HG02981 (cell line): ENCODE data around the gene TSPAN4.

Experiments used
- ATAC-seq: cut with Tn5 transposase; IDR thresholded peaks from one replicate; pipeline ENCODE4 v1.9.1; 2021; ENCODE audit warnings: mild to moderate bottlenecking, moderate library complexity; ENCODE audit not compliant: unreplicated experiment

TSPAN4 gene

DNA sequence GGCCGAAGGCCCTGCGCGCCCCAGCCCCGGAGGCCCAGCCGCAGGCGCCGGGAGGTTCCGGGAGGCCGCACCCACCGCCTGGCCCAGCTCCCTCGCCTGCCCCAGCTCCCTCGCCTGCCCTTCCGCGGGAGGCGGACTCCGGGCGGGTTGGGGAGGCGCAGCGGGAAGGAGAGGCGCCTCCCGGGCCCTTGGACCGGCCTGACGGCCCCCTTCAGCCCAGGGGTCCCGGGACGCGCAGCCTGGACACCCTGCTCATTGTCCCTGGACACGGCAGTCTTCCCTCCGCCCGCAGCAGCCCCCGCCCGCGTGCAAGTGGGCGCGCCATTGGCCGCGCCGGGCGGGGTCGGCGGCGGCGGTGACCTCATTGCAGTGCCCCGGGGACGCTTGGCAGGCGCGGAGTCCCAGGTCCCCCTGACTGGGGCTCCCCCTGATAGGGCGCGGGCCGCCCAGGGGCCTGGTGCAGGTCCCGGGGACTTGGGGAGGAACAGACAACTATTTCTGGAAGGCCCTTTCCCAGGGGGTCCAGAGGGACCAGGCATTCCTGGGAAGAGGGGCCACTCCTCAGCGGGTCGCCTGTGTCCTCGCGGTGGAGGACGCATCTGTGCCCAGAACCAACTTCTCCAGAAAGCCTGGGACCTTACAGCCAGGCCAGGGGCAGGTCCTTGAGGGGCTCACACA lies 9.4 kb upstream of the TSPAN4 start:
- ATAC-seq = no peak

DNA sequence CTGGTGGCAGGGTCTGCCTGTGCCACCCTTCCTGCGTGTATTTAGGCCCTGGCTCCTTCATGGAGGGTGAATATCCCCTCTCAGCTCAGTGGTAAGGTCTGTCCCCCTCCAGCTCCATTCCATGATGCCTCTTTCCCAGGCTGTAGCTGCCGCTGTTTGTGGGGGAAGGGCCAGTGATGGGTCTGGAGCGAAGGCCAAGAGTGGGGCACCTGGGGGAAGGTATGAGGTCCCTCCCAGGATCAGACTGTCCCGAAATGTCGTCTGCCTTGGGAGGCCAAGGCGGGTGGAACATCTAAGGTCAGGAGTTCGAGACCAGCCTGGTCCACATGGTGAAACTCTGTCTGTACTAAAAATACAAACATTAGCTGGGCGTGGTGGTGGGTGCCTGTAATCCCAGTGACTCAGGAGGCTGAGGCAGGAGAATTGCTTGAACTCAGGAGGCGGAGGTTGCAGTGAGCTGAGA lies 8.8 kb upstream of the TSPAN4 start:
- no peak for ATAC-seq

DNA sequence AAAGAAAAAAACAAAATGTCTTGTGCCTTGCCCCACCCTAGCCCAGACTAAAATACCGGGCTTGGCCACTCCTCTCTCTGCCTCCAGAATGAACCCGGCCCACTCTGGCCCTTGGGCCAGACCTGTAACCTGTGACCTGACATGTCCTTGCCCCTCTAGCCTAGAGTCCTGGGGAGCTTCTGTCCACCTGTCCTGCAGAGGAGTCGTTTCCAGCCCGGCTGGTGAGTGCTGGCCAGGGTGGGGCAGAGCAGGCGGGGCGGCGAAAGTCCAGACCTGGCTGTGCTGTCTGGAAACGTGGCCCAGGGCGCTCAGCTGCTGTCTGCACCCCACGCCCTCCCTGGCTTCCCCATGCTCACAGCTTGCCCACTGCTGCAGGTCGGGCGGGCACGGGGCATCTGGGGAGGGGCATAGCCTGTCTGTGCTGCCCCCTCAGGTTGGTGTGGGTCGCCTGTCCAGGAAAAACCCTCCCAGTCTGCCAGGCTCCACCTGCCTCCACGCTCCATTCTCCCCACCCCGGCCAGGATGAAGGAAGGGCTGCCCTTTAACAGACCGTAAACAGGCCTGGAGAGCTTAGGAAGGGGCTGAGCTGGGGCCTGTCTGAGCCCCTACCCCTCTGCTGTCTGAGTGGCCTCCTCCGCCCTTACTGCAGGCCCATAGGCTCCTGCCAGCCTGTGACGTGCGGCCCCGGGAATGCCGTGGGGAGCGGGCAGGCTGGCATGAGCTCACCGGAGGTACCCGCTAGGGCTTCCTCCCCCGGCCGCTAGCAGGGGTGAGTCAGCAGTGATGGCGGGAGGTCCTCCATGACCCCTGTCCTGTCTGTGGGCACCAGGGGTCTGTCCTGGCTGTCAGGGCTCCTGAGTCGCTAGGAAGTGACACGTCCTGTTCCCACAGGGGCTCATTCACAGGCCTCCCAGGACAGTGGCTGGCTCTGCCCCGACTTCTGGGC lies 8.0 kb upstream of the TSPAN4 start:
- ATAC-seq = no peak

DNA sequence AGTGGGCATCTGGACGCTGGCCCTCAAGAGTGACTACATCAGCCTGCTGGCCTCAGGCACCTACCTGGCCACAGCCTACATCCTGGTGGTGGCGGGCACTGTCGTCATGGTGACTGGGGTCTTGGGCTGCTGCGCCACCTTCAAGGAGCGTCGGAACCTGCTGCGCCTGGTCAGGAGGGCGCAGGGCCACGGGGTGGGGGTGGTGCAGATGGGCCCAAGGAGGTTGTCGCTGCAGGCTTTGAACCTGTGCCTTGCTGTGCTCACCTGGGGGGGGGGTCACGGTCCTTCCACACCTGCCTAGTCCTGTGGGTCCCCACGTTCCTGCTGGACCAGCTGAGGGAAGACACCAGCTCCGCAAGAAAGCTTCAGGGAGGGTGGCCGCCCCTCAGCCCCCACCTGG lies 6.4 kb upstream of the TSPAN4 start:
- ATAC-seq = no peak

DNA sequence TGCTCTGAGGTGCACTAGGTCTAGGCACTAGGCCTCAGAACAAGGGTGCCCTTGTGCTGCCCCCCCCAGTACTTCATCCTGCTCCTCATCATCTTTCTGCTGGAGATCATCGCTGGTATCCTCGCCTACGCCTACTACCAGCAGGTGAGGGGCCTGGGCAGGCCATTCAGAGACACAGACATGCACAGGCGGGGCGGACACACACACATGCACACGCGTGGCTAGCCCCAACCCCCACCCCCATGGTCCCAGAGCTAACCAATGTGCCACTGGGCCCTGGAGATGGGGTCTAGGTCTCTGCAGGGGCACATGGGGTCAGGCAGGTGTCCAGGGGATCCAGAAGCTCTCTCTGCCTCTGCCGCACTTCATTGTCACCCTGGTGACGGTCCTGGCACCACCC lies 6.0 kb upstream of the TSPAN4 start:
- no peak for ATAC-seq

DNA sequence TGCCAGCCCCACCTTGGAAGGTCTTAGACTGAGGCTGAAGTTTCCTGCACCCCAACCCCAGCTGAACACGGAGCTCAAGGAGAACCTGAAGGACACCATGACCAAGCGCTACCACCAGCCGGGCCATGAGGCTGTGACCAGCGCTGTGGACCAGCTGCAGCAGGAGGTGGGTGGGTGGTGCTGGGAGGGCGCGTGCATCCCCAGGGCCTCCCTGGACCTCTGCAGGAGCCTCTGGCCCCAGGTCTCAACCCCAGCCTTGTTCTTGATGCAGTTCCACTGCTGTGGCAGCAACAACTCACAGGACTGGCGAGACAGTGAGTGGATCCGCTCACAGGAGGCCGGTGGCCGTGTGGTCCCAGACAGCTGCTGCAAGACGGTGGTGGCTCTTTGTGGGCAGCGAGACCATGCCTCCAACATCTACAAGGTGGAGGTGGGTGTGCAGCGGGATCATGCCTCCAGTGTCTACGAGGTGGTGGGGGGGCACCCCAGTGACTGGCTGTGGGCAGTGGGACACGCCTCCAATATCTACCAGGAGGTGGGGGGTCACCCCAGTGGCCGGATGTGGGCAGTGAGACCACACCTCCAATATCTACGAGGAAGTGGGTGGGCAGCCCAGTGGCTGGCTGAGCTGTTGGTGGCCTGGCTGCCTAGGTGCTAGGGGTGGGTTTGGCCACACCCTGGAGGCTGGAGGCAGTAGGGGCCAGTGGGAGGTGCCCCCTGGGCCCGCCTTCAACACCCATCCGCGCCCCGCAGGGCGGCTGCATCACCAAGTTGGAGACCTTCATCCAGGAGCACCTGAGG lies 5.3 kb upstream of the TSPAN4 start:
- no peak for ATAC-seq

DNA sequence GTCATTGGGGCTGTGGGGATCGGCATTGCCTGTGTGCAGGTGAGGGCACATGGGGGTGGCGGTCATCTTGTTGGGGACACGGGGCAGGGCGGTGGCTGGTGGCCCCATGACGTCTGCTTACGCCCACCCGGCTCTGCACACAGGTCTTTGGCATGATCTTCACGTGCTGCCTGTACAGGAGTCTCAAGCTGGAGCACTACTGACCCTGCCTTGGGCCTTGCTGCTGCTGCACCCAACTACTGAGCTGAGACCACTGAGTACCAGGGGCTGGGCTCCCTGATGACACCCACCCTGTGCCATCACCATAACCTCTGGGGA lies 4.7 kb upstream of the TSPAN4 start:
- no peak for ATAC-seq

DNA sequence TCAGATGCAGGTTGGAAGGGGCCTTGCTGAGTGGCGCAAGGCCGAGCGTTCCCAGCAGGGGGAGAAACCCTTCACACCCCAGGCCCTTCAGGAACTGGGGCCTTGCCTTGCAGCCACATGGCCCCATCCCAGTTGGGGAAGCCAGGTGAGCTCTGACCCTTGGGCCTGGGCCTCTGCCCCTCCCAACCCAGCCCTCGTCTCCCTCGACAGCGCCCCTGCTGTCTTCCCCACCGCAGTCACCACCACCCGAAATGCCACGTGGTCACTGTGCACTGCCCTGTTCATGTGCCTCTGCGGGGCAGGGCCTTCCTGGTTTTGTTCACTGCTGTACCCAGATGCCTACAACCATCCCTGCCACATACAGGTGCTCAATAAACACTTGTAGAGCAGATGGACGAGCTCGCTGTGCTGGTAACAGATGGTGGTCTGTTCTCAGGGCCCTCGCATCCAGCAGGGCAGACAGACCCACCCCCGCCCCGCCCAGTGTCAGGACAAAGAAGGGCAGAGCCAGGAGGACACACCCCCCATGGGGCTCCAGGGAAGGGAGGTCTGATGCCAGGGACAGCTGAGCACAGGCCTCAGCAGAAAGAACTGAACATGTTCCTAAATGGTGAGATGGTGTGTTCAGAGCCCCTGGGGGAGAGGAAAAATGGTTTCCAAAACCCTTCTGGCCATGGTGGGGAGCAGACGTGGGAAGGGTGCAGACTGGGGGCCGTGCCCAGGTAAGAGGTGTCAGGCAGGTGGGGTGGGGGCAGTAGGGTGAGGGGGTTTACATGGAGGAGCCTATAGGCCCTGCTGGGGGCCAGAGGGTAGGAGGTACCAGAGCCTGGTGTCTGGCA lies 4.0 kb upstream of the TSPAN4 start:
- no peak for ATAC-seq

DNA sequence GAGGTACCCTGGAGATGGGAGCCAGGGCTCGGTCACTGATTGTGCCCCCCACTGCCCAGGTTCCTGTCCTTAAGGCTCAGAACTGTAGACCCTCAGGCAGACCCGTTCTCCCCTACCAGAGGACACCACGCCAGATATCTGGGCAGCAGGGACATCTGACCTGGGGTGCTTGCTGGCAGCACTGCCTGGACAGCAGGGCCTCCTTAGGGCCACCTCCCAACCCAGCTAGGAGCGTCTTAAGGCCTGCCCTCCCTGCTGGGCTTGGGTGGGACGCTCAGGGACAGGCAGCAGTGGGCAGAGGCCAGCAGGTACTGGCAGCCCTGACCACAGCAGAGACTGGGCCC lies 3.4 kb upstream of the TSPAN4 start:
- no peak for ATAC-seq

DNA sequence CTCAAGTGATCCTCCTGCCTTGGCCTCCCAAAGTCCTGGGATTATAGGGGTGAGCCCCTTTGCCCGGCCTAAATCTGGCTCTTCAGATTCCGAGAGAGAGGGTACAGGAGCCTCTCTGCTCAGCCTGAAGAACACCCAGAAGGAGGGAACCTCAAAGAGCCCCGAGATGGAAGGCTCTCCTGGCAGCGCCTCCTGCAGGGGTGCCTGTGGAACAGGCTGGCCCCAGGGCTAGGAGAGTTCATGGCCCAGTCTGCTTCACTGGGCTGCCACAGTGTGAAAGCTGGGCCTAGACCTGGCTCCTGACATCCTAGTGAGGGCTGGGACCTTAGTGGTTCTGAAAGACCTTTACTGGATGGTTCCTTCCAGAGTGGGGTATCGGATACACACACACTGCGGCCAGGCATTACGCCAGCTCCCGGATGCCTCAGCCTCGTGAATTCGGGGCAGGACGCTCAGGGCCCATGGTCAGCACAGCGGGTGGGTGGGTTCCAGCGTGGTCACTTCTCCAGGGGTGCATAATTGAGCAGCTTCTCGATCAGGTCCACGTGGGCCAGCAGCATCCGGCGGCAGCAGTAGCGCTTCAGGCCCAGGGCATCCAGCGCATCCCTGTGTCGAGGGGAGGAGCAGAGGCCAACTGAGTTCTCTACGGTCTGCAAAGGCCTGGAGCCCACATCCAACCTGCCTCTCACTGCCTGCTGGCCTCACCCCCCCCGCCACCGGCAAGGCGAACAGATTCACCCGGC lies 2.6 kb upstream of the TSPAN4 start:
- ATAC-seq = no peak

DNA sequence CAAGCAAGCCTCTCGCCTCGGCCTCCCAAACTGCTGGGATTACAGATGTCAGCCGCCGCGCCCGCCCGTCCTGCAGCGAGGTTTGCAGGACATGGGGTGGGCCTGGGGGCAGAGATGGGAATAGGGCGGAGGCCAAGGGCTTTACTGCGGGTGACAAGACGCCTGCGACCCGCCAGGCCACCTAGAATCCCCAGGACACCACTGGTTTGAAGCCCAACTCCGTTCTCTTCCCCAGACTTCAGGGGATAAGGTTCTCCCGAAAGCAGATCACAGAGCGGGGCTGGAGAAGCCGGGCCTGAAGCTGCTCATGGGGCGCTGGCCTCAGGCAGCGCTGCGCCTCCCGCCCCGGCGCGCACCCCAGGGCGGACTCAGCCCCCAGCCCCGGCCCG lies 677 bp upstream of the TSPAN4 start:
- ATAC-seq = peak; percentile 18

DNA sequence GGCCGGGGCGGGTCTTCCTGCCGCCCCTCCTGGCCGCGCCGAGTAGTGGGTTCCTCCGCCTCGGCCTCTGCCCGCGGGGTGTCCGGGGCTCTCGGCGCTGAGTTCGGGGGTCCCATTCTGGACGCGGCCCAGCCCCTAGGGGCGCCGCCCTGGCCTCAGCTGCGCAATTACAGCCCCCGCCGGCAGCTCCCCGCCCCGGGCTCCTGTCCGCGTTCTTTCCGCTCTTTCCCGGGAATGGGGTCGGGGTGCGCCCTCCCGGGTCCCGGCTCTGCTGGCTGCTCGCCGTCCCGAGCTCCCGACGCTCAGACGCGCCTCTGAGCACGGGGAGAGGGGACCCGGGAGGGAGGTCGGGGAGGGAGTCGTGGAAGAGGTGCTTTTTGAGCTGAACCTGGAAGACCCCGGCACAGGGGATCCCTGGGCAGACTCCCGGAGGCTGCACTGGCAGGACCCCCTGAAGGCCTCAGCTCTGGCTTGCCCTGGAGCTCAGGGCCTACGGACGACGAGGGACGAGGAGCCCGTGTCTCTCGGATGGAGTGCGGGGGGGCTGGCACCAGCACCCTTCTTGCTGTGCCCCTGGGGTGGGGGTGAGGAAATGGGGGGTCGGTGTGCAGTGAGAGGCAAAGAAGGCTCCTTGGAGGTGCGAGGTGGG lies 558 bp downstream of the TSPAN4 start:
- peak; percentile 13 for ATAC-seq

DNA sequence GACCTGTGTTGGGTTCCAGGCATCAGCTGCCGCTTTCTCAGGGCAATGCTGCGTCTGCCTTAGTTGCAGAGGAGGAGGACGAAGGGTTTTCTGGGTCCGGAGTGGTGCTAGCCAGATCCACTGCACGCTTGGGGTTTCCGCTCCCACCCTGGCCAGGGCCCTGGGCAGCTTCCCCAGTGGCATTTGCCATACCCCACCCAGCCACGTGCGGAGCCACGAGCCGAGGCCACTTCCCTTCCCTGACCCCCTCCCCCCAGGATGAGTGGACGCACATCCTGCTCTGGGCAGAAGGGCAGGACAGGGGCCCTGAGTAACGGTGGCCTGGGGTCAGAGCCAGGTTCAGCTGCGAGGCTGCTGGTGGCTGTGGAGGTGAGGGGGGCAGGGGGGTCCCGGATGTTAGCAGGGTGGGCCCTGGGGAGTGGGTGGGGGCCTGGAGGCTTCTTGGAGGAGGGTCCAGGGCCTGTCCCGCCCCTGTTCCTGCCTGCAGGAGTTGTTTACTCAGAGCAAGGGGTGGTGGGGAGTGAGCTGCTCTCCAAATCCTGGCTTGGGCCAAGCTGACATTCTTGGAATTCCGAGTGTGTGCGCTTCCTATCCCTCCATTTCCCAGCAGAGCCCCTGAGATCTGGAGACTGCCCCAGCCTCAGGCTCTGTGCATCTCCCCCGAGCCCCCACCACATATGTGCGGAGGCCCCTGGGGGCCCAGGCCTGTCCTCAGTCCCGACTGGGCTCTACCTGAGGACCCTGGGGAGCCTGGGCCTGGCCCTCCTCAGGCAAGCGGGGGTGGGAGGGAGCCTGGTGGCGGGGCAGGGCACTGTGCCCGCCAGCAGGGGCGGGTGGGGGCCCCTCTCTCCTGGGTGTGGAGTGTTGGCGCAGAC lies 1.4 kb downstream of the TSPAN4 start:
- no peak for ATAC-seq

DNA sequence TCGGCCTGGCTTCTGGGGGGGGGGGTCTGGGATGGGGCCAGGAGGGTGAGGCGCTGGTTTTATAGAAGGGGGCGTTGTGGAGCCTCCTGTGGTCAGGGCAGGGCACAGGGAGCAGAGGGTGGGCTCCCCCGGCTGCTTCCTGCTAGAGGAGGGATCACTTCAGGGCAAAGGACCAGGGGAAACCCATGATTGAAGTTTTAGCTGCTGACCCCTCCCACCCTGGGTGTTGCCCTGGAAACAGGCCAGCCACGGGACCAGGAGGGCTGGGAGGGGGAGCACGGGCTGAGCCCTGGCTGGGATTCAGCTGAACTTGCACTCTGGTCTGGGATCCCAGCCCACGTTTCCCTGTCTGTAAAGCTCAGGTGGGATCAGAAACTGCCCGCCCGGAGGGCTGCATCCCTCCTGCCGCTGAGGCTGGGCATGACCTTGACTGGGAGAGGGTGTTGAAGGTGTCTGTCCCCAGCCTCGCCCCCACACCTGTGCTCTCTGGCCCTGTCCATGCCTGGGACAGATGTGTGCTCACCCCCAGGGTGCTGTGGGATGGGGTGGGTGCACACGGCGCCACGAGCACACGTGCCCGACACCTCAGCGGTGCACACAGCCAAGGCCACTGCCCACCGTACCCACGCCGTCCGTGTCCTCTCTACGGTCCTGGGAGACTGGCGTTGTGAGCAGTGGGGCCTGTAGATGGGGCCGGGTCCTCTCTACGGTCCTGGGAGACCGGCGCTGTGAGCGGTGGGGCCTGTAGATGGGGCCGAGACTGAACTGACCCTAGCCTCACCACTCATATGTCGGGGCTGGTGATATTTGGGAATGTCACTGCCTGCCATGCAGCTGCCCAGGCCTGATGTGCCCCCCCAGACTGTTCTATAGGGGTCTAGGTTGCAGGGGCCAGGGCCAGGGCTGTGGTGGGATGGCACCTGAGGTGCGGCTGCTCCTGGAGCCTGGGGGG lies 2.3 kb downstream of the TSPAN4 start:
- ATAC-seq = no peak

DNA sequence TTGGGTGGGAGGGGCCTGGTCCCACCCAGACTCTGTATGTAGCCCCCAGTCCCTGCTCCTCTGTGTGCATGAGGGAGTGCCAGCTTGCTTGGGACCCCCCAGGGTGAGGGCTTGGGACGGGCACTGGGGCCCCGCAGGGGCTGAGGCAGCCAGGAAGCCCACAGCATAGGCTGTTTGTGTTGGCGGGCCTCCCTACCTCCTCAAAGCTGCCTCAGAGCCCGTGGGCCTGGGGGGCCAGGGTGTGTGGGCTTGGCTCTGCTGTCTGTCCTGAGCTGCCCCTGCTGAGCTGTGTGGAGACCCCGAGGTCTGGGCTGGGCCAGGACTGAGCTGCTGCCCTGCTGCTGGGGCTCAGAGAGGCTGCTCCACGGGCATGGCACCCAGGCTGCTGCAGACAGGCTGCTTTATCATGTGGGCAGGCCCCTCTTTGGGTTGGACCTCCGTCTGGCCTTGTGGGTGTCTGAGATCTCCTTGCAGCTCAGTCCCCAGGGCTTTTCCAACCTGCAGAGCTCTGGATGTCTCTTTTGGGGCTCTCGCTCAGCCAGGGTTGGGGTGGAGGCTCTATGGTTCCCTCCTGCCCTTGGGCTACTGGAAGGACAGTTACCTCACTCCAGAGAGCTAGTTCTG lies 3.3 kb downstream of the TSPAN4 start:
- no peak for ATAC-seq

DNA sequence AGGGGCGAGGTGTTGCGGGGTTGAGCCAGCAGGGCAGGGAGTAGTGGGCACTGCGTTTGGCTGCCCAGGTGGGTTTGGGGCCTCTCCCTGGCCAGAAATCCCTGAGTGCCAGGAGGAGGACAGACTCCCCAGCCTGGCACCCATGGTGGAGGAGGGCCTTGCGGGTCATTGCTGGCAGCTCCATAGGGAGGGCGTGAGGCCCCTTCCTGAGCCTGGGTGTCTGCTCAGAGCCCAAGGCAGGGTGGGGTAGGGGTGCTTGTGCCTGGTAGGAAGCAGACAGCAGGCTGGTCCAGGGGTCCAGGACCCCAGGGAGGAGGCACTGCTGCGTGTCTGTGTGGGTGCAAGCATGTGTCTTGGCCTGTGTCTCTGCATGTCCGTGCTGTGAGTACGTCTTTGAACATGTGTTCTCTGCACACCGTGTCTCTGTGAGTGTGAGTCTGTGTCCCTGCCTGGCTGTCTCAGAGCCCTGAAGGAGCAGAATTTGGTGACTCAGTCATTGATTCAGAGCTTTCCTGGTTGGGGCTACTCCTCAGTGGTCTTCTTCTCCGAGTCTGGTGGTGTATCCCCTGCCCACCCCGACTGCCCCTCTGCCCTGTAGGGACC lies 3.9 kb downstream of the TSPAN4 start:
- no peak for ATAC-seq

DNA sequence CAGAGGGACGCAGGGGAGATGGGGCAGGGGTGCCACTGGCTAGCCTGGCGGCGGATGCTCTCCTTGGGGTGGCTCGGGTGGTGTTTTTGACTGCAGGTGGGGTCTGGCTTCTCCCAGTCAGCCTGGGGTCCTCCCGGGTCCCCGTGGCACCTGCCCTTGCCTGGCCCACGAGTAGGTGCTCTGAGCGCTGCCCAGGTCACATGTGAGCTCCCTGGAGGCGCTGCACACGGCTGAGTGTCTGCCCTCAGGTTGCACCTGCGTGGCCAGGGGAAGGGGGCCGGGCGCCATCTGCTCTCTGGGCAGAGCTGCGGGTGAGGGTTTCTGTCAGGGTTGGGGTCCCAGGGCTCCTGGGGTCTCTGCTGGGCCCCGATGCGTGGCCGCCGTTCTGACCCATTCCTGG lies 5.2 kb downstream of the TSPAN4 start:
- no peak for ATAC-seq
